HepG2 (cell line): ENCODE measurements around the gene ATP6V0D1. TPM values are rescaled to one million over a fixed set of nuclear protein-coding genes. Genes with fewer than 3 reads are reported as not detected.
A peak's percentile ranks its signal among the peaks of the same experiment; 100 is the strongest.

ENCODE experiments used
- AGO1 ChIP-seq: fragments of 200-400 bp; formaldehyde crosslinking; IDR thresholded peaks from 2 replicates; pipeline ENCODE4 v1.6.1; 2017; ENCODE audit warnings: mild to moderate bottlenecking, low read depth, low read length, moderate library complexity; ENCODE audit not compliant: poor library complexity, severe bottlenecking
- EHMT2 ChIP-seq: fragments of 200-600 bp; sonication (generic); IDR thresholded peaks from 2 replicates; pipeline ENCODE4 v1.7.0; 2017; ENCODE audit warnings: antibody characterized with exemption, low read depth, low read length, borderline replicate concordance
- GABPA ChIP-seq, 2 experiments: IDR thresholded peaks; 2 replicates each; pipeline ENCODE4 v1.6.1; 2011 to 2016; ENCODE audit warnings: low read depth in 2 of 2, low read length in 1 of 2, missing biosample characterization in 1 of 2, missing genetic modification characterization in 1 of 2
- GTF2F1 ChIP-seq: fragments of 150-350 bp; IDR thresholded peaks from 2 replicates; pipeline ENCODE4 v1.6.1; 2014; ENCODE audit warnings: low read length
- MXI1 ChIP-seq: IDR thresholded peaks from 3 replicates; pipeline ENCODE4 v1.6.1; 2012; ENCODE audit warnings: low read depth, low read length, inconsistent platforms, borderline replicate concordance
- NCOR1 ChIP-seq: fragments of 200-600 bp; sonication (generic); IDR thresholded peaks from 2 replicates; pipeline ENCODE4 v1.7.0; 2017; ENCODE audit warnings: antibody characterized with exemption, low read length, borderline replicate concordance
- PHF21A ChIP-seq: sonication (generic); formaldehyde crosslinking; IDR thresholded peaks from 2 replicates; pipeline ENCODE4 v1.5.0; 2020; ENCODE audit warnings: mild to moderate bottlenecking, missing genetic modification reagents
- RFX1 ChIP-seq: fragments of 450-650 bp; IDR thresholded peaks from 2 replicates; pipeline ENCODE4 v1.6.1; 2017
- ZNF251 ChIP-seq: sonication (generic); formaldehyde crosslinking; IDR thresholded peaks from 2 replicates; pipeline ENCODE4 v1.9.0; 2021; ENCODE audit warnings: mild to moderate bottlenecking, missing genetic modification reagents
- ZNF501 ChIP-seq: sonication (generic); formaldehyde crosslinking; IDR thresholded peaks from 2 replicates; pipeline ENCODE4 v1.5.1; 2020; ENCODE audit warnings: mild to moderate bottlenecking, moderate library complexity, missing genetic modification reagents
- ZNF576 ChIP-seq: sonication (generic); formaldehyde crosslinking; IDR thresholded peaks from 2 replicates; pipeline ENCODE4 v1.4.0; 2020; ENCODE audit warnings: mild to moderate bottlenecking, missing genetic modification reagents
- ZNF841 ChIP-seq: sonication (generic); formaldehyde crosslinking; IDR thresholded peaks from 2 replicates; pipeline ENCODE4 v1.8.1; 2023; ENCODE audit warnings: missing genetic modification reagents, borderline replicate concordance
- polyA plus RNA-seq, 8 experiments: library from polyadenylated mRNA; depleted of rRNA in 3 of 8; stranded (reverse) in 7 of 8; unstranded in 1 of 8; fragments of >200 nt; fragmentation: Illumina TruSeq in 4 of 8; extraction: Trizol in 4 of 8; gene quantifications; 2 replicates each; pipeline versions ENCODE4 v1.2.1 to v1.2.3, GENCODE V29; 2011 to 2016; ENCODE audit warnings: low read depth in 4 of 8, missing spikeins in 1 of 8, mixed read lengths in 1 of 8; ENCODE audit not compliant: insufficient read depth in 1 of 8
- total RNA-seq, 5 experiments: library from RNA; depleted of rRNA; stranded (reverse); fragments of >200 nt; fragmentation: Illumina TruSeq; extraction: Trizol; gene quantifications; 2 replicates each; pipeline ENCODE4 v1.2.3, GENCODE V29; 2016; ENCODE audit warnings: low read depth in 1 of 5
- TF ChIP-seq, protein P1 (sequence below): sonication (generic); formaldehyde crosslinking; IDR thresholded peaks from 2 replicates; pipeline ENCODE4 v1.5.0; 2020; ENCODE audit warnings: missing genetic modification reagents
- TF ChIP-seq, protein P2 (sequence below): sonication (generic); formaldehyde crosslinking; IDR thresholded peaks from 2 replicates; pipeline ENCODE4 v1.4.0; 2020; ENCODE audit warnings: missing genetic modification reagents
- TF ChIP-seq, protein P3 (sequence below): sonication (generic); formaldehyde crosslinking; IDR thresholded peaks from 2 replicates; pipeline ENCODE4 v1.4.0; 2020; ENCODE audit warnings: missing genetic modification reagents

Gene ATP6V0D1
- total and polyA plus RNA-seq, 2 of the 13 experiments (the other 11 are each of a cell fraction or from before 2014, with no cell fraction given), result 51.1 to 61.3 TPM

DNA sequence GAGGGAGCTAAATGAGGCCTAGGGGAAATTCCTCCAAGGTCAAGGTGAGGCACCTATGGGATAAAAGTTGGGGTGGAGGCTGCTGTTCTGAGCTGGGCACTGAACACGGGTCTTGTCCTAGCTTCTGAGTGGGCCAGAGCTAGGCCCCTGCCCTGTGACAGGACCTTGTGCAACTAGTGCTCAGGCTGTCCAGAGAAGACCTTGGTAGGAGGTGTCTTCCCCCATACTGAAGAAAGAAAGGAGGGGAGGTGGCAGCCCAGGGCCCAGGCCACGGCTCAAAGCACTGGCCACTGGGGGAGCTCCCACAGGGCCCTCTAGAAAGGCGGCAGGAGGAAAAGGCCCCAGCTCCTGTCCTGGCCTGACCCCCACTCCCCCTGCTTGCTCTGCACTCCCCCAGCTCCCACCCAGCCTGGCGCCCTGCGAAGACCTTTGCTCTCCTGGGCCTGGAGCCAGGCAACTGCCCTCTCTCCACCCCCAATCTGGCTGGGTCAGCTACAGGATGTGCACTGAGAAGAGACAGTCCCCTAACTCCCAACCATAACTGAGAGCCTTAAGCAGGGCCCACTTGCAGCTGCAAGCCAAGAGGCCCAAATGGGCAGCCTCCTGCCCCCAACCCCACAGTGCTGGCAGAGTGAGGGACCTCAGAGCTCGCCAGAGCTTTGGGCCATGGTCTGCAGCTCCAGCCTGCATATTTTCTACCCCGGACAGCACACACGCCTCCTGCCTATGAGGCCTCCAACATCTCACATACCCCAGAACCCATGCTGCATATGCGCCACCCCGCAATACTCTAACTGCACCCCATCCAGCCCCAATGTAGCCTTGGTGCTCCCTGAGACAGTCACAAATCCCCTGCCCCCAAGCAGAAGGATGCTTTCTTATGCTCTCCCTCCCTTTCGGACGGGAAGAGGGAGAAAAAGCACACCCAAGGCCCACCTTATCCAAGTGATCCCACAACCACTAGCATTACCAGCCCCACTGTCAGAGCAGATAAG lies 34.7 kb downstream of the ATP6V0D1 start (continued):
- TF ChIP-seq, protein P1, sequence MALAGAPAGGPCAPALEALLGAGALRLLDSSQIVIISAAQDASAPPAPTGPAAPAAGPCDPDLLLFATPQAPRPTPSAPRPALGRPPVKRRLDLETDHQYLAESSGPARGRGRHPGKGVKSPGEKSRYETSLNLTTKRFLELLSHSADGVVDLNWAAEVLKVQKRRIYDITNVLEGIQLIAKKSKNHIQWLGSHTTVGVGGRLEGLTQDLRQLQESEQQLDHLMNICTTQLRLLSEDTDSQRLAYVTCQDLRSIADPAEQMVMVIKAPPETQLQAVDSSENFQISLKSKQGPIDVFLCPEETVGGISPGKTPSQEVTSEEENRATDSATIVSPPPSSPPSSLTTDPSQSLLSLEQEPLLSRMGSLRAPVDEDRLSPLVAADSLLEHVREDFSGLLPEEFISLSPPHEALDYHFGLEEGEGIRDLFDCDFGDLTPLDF (CRISPR knock-in tag), result 0 out of 2 replicates have a peak, but pooled peaks have one; percentile 31
- TF ChIP-seq GABPA (IDR thresholded peaks at IDR 0.05; ENCODE audit: low read depth, low read length) (no peak), GABPA (CRISPR knock-in tag; IDR thresholded peaks at IDR 0.05; ENCODE audit: low read depth) (no peak), ZNF501 (CRISPR knock-in tag) (peak; percentile 11; the same call in 1 of the 2 replicates), ZNF576 (no peak), NCOR1 (peak; percentile 79; the same call in 1 of the 2 replicates), PHF21A (CRISPR knock-in tag) (peak; percentile 97), GTF2F1 (no peak), RFX1 (no peak), ZNF841 (CRISPR knock-in tag) (no peak), MXI1 (peak; percentile 56; the same call in 1 of the 3 replicates), AGO1 (peak; percentile 55), EHMT2 (no peak; the same call in 1 of the 2 replicates), ZNF251 (no peak)
- TF ChIP-seq, protein P2, sequence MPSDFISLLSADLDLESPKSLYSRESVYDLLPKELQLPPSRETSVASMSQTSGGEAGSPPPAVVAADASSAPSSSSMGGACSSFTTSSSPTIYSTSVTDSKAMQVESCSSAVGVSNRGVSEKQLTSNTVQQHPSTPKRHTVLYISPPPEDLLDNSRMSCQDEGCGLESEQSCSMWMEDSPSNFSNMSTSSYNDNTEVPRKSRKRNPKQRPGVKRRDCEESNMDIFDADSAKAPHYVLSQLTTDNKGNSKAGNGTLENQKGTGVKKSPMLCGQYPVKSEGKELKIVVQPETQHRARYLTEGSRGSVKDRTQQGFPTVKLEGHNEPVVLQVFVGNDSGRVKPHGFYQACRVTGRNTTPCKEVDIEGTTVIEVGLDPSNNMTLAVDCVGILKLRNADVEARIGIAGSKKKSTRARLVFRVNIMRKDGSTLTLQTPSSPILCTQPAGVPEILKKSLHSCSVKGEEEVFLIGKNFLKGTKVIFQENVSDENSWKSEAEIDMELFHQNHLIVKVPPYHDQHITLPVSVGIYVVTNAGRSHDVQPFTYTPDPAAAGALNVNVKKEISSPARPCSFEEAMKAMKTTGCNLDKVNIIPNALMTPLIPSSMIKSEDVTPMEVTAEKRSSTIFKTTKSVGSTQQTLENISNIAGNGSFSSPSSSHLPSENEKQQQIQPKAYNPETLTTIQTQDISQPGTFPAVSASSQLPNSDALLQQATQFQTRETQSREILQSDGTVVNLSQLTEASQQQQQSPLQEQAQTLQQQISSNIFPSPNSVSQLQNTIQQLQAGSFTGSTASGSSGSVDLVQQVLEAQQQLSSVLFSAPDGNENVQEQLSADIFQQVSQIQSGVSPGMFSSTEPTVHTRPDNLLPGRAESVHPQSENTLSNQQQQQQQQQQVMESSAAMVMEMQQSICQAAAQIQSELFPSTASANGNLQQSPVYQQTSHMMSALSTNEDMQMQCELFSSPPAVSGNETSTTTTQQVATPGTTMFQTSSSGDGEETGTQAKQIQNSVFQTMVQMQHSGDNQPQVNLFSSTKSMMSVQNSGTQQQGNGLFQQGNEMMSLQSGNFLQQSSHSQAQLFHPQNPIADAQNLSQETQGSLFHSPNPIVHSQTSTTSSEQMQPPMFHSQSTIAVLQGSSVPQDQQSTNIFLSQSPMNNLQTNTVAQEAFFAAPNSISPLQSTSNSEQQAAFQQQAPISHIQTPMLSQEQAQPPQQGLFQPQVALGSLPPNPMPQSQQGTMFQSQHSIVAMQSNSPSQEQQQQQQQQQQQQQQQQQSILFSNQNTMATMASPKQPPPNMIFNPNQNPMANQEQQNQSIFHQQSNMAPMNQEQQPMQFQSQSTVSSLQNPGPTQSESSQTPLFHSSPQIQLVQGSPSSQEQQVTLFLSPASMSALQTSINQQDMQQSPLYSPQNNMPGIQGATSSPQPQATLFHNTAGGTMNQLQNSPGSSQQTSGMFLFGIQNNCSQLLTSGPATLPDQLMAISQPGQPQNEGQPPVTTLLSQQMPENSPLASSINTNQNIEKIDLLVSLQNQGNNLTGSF, result no peak
- TF ChIP-seq, protein P3, sequence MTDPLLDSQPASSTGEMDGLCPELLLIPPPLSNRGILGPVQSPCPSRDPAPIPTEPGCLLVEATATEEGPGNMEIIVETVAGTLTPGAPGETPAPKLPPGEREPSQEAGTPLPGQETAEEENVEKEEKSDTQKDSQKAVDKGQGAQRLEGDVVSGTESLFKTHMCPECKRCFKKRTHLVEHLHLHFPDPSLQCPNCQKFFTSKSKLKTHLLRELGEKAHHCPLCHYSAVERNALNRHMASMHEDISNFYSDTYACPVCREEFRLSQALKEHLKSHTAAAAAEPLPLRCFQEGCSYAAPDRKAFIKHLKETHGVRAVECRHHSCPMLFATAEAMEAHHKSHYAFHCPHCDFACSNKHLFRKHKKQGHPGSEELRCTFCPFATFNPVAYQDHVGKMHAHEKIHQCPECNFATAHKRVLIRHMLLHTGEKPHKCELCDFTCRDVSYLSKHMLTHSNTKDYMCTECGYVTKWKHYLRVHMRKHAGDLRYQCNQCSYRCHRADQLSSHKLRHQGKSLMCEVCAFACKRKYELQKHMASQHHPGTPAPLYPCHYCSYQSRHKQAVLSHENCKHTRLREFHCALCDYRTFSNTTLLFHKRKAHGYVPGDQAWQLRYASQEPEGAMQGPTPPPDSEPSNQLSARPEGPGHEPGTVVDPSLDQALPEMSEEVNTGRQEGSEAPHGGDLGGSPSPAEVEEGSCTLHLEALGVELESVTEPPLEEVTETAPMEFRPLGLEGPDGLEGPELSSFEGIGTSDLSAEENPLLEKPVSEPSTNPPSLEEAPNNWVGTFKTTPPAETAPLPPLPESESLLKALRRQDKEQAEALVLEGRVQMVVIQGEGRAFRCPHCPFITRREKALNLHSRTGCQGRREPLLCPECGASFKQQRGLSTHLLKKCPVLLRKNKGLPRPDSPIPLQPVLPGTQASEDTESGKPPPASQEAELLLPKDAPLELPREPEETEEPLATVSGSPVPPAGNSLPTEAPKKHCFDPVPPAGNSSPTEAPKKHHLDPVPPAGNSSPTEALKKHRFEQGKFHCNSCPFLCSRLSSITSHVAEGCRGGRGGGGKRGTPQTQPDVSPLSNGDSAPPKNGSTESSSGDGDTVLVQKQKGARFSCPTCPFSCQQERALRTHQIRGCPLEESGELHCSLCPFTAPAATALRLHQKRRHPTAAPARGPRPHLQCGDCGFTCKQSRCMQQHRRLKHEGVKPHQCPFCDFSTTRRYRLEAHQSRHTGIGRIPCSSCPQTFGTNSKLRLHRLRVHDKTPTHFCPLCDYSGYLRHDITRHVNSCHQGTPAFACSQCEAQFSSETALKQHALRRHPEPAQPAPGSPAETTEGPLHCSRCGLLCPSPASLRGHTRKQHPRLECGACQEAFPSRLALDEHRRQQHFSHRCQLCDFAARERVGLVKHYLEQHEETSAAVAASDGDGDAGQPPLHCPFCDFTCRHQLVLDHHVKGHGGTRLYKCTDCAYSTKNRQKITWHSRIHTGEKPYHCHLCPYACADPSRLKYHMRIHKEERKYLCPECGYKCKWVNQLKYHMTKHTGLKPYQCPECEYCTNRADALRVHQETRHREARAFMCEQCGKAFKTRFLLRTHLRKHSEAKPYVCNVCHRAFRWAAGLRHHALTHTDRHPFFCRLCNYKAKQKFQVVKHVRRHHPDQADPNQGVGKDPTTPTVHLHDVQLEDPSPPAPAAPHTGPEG (CRISPR knock-in tag), result no peak
